Skin of body (tissue), 2 donors: Measurements from ENCODE around the gene PCDH9. TPM values are rescaled to one million over a fixed set of nuclear protein-coding genes. Genes with fewer than 3 reads are reported as not detected.

Source experiments
- DNase-seq: peaks from one replicate; lab custom pipeline; 2025; lab: John Stamatoyannopoulos, UW
- total RNA-seq: library from RNA; depleted of rRNA; stranded (reverse); fragments of >200 nt; gene quantifications from one replicate; pipeline ENCODE4 v1.2.3, GENCODE V29; 2014

The PCDH9 gene
- total RNA-seq, 1 donor from 2014 or later = 5.5 TPM

DNA sequence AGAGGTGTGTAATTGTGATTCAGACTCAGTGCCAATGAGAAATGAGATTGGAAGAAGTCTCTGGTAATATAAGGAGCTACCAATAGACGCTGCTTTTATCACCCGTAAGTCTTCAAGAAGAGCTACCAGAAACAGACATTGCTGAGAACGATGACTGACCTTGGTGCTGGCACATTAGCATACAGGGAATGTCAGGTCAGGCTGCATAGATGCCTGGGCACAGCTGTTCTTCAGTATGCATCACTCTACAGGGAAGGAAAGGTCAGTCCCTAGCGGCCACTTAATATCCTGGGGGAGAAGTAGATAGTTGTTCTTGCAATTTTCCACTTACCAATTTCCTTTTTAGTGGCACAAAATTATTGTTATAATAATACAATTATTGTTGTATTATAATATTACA lies 380.4 kb downstream of the PCDH9 start:
- DNase-seq = no peak

DNA sequence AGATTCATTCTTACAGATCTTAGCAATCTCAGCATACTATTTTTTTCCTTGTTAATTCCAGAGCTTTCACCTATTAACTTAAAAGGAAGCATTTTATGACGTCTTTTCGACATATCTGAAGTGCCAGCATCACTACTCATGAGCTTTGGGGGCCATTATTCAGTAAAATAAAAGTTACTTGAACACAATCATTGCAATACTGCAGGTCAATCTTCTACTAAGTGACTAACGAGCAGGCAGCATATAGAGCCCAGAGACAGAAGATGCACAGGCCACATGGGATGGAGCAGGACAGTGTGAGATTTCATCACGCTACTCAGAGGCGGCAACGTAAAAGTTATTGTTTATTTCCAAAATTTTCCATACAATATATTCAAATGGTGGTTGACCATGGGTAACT lies 382.6 kb downstream of the PCDH9 start:
- DNase-seq = no peak

DNA sequence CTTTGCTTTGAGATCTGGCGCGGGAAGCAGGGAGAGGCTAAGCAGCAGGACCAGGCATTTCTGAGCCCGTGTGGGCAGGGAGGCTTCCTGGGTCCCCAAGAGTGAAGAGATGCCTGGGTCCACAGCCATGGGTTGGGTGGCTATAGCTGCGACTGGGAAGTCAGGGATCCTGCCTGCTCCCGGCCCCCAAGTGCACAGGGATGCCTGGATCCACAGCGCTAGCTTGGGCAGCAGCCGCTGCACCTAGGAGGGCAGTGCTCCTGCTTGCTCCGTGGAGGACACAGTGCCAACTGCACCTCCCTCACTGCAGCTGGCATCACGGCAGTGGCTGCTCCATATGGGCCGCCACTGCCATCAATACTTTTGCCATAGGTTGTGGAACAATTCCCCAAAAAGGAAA lies 384.7 kb downstream of the PCDH9 start:
- DNase-seq = no peak

DNA sequence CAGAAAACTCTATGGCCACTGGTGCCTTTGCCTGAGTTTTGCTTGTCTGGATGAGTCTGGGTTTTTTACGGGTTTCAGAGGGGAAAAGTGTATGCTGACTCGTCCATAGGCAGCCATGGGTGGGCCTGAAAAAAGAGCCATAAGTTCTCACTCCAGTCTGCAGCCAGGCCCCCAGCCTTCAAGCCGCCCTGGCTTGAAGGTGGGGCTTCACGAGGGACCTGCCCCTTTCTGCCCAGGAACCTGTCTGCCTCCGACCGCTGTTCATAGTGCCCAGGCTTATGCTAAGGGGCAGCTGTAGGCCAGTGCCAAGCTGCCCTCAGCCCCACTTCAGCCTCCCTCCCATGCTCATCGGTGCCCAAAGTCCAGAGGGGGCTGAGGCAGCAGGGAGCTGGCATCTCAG lies 385.2 kb downstream of the PCDH9 start:
- no peak for DNase-seq

DNA sequence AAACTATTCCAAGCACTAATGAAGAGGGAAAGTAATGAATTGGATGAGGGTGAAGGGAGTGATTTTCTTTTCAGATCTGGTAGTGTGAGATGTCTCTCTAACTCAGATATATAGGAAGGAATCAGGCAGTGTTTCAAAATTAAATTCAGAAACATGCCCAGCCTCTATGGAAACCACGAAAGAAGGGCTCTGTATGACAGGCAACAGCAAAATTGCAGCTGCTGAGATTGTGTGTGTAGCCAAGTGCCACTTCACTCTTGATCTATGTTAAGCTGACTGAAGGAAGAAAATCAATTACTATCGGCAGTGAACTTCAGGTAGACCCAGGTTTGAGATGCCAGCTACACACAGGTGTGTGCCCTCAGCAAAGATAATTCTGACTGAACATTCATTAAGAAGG lies 387.4 kb downstream of the PCDH9 start:
- no peak for DNase-seq

DNA sequence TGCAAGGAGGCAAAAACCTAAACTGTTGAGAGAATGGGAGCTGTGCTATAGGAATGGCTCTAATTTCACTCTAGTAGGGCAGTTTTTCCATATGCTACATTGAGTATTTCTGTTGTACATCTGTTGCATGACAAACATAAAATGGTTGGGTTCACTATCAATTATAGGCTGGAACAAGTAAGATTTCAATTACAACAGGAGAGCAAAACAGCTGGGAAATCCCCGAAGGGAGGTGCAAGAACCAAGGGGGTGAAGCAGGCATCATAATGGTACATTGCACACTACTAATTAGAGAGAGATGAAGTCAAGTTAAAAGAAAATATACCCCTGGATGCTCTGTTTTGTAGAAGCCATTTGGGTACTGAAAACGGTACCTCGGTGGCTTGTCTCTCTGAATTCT lies 389.5 kb downstream of the PCDH9 start:
- DNase-seq = no peak

DNA sequence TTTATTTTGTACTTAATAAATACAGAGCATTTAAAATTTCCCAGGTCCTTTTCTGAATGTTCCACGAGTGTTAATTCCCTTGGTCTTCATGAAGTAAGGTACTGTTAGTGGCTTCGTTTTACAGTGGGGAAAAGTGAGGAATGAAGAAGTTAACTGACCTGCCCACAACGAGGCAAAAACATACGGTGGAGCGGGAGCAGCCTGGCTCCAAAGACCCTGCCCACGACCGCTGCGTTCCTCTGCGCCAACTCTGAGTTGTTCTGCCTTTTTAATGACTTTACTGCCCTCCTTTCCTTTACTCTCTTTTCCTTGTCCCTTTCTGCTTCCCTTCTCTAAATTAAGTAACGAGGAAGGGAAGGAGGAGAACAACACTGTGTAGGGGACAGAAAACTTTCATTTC lies 392.9 kb downstream of the PCDH9 start:
- DNase-seq = no peak

DNA sequence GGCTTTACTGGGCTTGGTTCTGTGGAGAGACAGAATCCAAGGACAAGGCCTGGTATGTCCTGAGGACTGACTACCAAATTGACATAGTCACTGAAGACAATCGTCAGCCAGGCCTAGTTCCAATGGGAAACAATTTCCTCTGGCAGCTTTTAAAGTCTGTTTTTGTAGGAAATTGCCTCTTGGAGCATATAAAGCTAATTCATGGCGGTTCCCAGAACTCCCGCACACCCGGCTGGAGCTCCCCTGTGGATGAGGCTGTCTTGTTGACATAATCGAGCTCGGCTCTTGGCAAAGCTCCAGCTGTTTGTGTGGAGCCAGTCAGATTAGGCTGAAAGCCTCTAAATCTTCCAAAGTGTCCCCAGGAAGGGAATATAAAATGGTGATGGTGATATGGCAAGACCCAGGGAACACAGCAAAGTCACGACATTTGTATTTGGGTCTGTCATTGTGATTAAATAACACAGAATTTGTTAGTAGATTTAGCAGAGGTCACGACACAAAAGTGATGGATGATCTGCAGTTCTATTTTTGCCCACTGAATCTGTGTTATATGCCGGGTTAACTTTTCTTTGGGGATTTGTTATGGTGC lies 395.0 kb downstream of the PCDH9 start:
- DNase-seq = peak; percentile 12

DNA sequence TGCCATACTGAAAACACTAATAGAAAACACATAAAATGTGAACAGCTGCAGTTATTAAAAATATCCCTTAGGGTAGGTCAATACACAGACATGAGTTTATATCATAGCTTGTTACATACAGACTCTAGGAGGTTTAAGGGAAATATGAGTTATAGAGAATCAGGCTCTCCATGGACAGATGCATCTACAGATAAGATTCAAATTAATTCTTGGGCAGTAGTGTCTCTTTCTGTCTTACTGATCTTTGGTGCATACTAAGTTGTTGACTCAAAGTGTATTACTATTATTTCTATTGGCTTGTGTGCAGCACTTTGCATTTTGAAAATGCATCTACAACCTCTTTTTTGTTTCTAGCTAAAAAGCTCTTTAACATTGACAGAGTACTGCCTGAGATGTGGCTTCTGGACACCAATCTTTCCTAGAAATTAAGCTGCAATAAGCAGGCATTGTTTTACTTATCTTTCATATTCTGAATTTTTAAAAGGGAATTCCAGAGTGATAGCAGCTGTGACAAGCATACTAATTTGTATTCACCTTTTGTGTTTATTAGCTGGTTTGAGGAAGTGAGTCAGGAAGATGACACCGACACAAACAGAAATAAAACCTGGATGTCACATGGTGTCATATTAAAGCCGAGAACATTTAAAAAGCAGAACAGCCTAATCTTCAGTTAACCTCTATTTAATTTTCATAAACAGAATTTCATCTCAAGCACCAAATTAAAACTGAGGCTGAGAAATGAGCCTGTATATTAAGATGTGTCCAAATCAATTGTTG lies 399.0 kb downstream of the PCDH9 start:
- DNase-seq = no peak

DNA sequence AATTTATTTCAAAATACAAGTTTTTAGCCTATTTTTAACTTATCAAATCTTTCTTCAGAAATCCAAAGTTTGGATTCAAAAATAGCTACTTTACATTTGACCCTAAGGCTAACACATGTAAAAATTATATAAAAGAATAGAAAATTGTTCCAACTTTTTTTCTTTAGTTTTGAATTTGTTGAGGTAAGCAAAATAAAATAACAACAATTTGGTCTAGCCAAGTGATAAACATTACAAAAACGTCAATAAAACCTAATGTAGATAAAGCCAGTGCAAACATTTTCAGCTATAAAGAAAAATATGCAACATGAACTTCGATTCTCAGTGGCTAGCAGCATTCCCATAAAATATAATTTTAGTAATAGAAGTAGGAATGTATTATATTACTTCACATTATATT lies 400.3 kb downstream of the PCDH9 start:
- no peak for DNase-seq

DNA sequence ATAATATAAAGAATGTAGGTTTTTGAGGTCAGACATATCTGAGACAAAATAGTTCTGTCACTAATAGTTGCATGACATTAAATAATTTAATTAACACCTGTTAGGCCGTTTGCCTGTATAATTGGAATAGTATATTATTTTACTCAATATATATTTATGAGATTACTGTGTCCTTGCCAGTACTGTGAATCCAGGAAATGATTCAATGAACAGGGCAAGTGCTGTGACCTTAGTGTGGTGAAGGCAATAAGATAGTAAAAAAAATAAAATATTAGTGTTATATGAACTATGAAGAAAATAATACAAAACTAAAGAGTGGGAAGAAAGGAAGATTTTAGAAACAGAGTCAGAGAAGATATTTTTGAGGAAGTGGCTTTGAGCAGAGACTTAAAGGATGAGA lies 403.7 kb downstream of the PCDH9 start:
- DNase-seq = no peak

DNA sequence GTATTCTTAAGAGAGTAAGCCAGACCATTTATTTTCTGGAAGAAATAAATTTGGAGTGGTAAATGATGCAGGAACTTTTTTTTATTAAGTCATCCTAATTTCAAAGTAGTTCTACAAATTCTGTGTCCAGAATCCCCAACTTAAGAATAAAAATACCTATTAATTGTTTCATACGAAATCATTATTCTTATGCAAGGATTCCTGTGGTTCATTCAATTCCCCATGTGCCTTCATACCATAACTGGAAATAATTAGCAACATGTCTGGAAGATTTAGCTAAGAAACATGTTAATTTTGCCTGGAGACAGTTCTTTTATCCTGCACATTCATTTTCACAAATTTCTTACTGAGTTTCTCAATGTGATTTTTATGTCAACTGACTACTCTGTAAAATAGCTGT lies 408.6 kb downstream of the PCDH9 start:
- DNase-seq = peak; percentile 28

DNA sequence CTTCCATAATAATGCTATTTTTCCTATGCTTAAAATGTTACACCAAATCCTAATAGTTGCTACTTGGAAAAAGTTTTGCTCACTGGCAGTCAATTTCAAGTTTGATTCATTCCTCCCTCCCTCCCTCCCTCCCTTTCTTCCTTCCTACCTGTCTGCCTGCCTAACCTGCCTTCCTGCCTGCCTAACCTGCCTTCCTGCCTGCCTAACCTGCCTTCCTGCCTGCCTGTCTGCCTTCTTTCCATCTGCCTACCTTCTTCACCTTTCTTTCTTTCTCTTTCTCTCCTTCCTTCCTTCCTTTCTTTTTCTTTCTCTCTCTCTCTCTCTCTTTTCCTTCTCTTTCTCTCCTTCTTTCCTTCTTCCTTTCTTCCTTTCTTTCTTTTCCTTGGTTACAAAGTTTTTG lies 418.7 kb downstream of the PCDH9 start:
- no peak for DNase-seq

DNA sequence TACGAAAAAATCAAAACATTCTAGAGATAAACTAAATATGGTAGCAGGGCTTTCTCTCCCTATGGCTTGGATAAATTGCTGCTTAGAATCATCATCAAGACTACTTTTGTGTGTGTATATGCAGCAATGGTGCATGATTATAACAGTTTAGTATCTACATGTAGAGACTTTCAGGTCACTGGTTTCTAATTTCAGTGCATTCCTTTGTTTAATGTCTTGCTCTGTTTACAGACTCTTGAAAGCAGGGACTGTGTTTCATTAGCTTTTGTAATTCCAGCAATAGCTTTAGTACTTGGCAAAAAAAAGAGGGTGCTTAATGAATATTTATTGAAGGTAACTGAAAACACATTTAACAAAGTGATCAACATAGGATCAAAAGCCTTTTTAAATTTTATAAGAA lies 420.7 kb downstream of the PCDH9 start:
- DNase-seq = no peak

DNA sequence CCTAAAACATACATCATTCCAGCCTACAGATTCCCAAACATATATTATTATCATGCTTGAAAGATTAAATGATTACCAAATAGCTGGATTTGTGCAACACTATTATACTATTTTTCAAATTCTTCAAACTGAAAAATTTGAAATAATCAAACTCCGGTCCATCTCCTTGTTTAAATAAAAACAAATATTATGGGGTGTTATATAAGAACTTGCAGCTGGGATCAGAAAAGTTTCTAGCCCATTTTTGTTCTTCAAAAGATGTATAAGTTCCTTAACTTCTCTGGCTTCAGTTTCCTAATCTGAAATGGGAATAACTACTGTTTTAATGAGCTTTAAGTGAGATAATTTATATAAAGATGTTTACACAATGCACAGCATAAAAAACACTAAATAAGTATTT lies 422.9 kb downstream of the PCDH9 start:
- DNase-seq = no peak

DNA sequence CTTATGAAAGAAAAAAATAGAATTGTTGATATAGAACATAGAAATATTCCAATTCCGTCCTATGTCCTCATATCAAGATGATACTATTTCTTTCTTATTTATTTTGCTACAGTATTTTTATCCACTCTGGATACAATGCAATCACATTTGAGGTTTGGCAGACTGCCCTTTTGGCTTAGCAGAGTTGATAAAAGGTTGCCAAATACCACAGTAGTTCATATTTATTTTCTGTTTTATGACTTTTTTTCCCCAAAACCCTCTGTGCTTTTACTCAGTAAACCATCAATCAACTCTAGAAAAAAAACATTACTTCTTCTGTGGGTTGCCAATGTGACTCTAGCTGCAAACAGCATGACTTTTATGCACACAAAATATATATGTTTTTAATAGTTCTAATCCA lies 424.5 kb downstream of the PCDH9 start:
- DNase-seq = peak; percentile 83

DNA sequence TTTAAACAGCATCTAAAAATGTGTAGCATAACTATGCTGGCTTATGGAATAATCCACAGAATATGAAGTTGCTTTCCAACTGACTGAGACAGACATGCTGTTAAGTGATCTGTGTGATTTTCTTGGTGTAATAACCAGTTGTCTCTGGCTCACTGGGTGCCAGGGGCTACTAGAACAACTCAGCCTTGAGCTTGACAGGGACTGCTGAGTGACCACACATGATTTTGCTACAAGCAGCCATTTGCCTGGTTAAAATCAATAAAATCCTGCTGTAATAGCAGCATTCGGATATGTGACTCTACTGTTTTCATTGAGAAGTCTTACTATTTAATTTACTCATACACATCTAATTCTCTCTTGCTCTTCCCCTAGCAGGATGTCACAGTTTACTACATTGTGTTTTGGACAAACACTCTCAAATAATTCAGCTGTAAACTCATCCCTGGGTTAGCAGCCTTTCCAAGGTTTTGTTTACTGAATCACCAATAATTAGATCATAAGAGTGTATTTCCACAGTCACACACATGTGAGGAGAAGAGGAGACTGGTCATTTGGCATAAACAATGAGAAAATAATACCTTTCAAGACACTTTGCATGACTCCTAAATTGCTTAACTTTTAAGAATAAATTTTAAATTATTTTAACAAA lies 426.2 kb downstream of the PCDH9 start:
- no peak for DNase-seq

DNA sequence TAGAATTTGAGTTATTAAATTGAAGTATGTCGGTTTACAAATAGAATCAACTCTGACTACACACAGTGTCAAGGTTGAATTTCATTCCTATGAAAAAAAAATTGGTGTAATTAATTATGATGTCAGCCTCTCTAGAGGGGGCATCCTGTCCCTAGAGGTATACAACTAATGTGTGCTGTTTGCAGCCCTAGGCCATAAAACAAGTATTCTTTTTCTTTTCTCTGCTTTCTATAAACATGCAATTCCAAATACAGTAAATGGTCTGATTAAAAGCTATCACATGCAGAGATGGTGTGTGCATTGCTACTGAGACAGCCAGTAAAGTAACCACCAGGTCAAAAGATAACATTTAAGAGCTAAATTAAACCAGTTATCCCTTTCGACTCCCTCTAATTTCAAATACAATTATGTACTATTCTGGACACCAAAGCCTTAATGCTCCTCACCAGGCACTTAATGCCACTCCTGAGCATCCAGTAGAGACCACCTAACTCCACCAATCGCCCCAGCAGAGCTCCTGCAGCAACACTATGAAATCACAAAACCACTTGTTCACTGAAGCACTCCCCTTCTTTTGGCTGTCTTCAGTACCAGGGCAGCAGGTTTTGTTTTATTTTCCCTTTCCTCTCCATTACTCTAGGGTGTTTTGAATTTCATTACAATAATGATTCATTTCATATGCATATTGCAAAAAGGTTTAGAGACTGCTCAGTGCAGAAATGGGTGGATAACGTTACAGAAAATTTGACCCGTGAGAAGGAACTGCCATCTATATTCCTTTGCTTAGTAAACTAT lies 426.9 kb downstream of the PCDH9 start:
- no peak for DNase-seq

DNA sequence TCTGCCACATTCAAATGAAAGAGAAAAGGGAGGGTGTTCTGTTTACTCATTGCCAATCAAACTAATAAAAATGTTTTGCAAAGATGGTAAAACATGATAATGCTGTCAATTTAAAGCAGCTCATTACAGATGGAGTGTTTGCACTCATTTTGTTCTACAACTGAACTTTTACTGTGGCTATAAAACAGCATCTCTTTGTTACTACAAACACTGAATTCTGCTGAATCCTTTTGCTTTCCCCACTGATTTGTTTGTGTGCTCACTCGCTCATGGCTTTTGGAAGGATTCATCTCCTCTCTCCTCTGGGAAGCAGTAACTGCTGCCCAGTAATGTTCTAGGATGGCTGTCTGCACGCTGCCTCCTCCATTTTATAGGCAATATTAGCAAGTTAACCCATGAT lies 434.5 kb downstream of the PCDH9 start:
- DNase-seq = no peak

DNA sequence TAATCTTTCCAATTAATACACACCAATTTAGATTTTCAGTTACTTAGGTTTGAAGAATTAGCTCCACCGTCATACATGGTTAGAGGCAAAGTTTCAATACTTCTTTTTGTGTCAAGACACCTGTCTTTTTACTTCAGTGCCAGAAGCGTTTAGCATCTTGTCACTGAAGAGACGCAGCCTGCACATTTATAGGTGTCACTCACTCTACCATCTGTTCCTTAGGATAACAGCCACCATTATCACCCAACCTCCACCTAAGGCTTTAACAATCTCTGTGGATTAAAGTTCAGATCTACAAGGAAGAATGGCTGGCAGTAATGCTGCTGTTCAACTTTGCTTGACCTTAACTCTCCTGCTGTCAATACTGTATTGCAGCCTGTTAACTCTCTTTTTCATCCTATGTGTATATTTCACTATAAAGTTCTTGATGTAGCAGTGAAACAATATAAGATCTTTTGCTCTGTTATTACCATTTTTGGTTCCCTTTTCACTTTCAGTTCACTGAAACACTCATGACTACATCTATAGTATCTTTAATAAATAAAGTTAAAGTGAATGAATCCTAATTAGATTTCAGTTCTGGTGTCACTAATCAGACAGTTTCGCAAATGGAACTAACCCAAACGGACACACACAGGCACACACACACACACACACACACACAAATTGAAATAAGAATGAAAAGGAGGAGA lies 435.6 kb downstream of the PCDH9 start:
- no peak for DNase-seq

DNA sequence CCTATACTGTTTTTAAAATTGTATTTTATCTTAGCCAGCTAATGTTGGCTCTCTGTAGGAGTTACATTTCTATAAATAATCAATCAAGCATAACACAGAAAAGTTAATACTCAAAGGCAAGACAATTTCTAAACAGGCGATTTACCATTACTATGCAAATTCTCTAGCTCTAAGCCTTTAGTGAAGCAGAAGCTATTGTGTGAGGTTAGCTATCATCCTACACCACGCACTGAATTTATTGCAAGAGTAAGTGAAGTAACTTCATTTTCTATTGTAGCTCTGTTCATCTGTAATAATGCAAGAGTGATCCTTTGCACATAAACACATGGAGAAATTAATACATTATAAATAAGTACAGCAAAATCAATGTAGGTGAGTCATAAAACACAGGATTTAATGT lies 439.3 kb downstream of the PCDH9 start:
- DNase-seq = no peak

DNA sequence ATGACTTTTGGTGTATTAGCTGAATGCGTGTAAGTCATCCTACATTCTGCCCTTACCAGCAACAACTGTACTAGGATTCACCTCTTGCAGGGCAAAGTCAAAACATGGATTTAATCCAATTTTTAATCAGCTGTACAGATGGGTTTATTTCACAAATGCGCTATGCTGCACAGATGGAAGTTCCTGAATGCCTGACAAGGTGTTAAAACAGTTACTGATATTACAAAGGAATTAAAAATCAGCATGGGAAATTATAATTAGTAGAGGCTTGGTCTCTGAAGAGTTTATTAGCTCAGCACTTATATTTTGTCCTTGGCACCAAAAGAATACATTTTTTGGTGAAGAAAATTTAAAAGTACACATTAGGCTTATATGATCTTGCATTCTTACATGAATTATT lies 448.9 kb downstream of the PCDH9 start:
- DNase-seq = no peak
